GM10248 (cell line): ENCODE results near the gene ERG28.
"Not testable (repeated sequence)": the region's sequence is repeated elsewhere in the genome, so short reads cannot be mapped to it uniquely, and the experiment has no call there.

ENCODE experiments used
- CTCF ChIA-PET: fragments of 300-600 bp; sonication (Branson Sonifier 250); formaldehyde crosslinking; extraction: SDS; loops from one replicate; lab custom pipeline; 2021; ENCODE audit warnings: antibody characterized with exemption; lab: Yijun Ruan, JAX
- POLR2A ChIA-PET: fragments of 350-650 bp; sonication (Branson Sonifier 250); formaldehyde crosslinking; extraction: SDS; loops from one replicate; lab custom pipeline; 2020; ENCODE audit warnings: antibody characterized with exemption; lab: Yijun Ruan, JAX
- DNase-seq: peaks from one replicate; pipeline ENCODE4 v3.0.0; 2012; ENCODE audit errors: extremely low spot score
- CTCF ChIP-seq: IDR thresholded peaks from 2 replicates; pipeline ENCODE4 v1.5.1; 2012; ENCODE audit warnings: mild to moderate bottlenecking, low read depth; ENCODE audit errors: extremely low read depth, missing control alignments, control extremely low read depth

ERG28 gene

GRCh38 chr14:75605916-75606315 is 54.8 kb downstream of the ERG28 start:
- POLR2A ChIA-PET: no interaction called here
- no peak for TF ChIP-seq CTCF
- DNase-seq: no peak
- CTCF ChIA-PET: interaction anchor here (1.4 to 4.2 kb wide), 5 partner anchors 10 to 49 kb away, joined by 3 to 19 read pairs (median 4); partner anchors contain the start of gene FLVCR2

- POLR2A ChIA-PET: no interaction called here
- CTCF ChIA-PET: interaction anchor here (1.2 to 4.2 kb wide), 5 partner anchors 9 to 49 kb away, joined by 3 to 19 read pairs (median 4); partner anchors contain the start of gene FLVCR2
- no peak for DNase-seq
- TF ChIP-seq CTCF: no peak
These were observed 55.5 kb downstream of the ERG28 start for GRCh38 chr14:75604979-75605851.

GRCh38 chr14:75602503-75602902 is 58.2 kb downstream of the ERG28 start:
- CTCF ChIA-PET: interaction anchor here (1.0 to 2.8 kb wide), 6 partner anchors 8 to 114 kb away, joined by 3 to 10 read pairs (median 4); no protein-coding TSS in a partner anchor
- TF ChIP-seq CTCF: no peak
- DNase-seq: no peak
- POLR2A ChIA-PET: no interaction called here

- POLR2A ChIA-PET, DNase-seq: not testable (repeated sequence)
- CTCF ChIA-PET: interaction anchor here (1.2 to 1.3 kb wide), 3 partner anchors 9 to 24 kb away, joined by 3 to 4 read pairs (median 3); no protein-coding TSS in a partner anchor
These were observed 59.6 kb downstream of the ERG28 start for GRCh38 chr14:75601061-75601460.

GRCh38 chr14:75600100-75600499 is 60.6 kb downstream of the ERG28 start:
- CTCF ChIA-PET: interaction anchor here (1.2 kb wide), 1 partner anchor 24 kb away, joined by 3 read pairs; no protein-coding TSS in a partner anchor
- DNase-seq, POLR2A ChIA-PET: not testable (repeated sequence)
